Neural cell (in vitro differentiated cells): ENCODE measurements around the gene ZSWIM6. TPM values are rescaled to one million over a fixed set of nuclear protein-coding genes. Genes with fewer than 3 reads are reported as not detected.

Source experiments
- polyA plus RNA-seq: library from polyadenylated mRNA; depleted of rRNA; stranded (reverse); fragments of >200 nt; gene quantifications from 2 replicates; pipeline ENCODE4 v1.2.3, GENCODE V29; 2014

Gene ZSWIM6
- polyA plus RNA-seq, 1 donor from 2014 or later: 43.6 TPM

Other genes with a start within 250 kb of the ZSWIM6 start
- 22.8 and 30.1 TPM in 2 replicates for gene SMIM15, start 169.8 kb upstream of the ZSWIM6 start, polyA plus RNA-seq